ENCODE results near the gene C2.
"Not testable (repeated sequence)": the region's sequence is repeated elsewhere in the genome, so short reads cannot be mapped to it uniquely, and the experiment has no call there.

The C2 gene

DNA sequence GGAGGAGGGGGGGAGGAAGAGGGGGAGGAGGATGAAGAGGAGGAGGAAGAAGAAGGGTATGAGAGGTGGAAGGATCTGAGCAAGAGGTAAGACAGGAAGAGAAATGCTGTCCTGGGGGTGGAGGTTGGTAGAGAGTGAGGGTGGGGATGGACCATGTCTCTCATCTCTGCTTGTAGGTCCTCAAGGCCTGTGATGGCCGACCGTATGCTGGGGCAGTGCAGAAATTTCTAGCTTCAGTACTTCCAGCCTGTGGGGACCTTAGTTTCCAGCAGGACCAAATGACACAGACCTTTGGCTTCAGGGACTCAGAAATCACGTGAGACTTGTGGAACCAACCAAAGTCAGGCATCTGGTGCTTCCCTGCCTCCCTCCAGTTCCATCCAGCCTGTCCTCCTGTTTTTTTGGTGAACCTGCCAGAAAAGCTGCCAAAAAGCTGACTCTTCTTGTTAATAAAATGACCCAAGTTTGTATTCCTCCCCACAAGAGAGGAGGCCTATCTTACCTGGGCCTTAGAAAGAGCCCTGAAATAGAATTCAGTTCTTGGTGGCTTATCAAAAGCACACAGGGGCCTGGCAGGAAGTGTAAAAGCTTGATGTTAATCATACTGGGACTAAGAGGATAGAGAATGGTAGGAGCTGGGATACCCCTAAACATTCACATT is 51.9 kb downstream of the C2 start:
- no peak for DNase-seq (ENCODE audit: low spot score)

DNA sequence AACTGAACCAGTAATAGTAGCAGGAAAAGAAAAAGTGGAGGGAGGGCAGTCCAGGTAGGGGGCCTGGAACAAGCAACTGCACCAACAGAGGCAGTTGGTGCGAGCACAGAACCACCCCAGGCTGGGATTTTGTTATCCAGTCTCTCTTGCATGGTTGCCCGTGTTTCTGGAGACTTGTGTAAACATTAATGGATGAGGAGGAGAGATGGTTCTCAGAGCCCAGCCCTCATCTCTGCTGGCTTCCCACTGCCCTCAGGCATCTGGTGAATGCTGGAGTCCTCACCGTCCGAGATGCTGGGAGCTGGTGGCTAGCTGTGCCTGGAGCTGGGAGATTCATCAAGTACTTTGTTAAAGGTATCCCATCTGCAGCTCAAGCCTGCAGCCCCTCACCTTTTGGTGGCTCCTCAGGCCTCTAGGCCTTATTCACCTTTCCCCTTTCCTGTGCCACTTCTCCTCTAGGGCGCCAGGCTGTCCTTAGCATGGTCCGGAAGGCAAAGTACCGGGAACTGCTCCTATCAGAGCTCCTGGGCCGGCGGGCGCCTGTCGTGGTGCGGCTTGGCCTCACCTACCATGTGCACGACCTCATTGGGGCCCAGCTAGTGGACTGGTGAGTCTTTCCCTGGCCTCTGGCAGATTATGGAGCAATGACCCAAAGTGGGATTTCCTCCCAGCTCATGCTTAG is 52.8 kb downstream of the C2 start:
- not testable (repeated sequence) for DNase-seq (ENCODE audit: low spot score)

DNA sequence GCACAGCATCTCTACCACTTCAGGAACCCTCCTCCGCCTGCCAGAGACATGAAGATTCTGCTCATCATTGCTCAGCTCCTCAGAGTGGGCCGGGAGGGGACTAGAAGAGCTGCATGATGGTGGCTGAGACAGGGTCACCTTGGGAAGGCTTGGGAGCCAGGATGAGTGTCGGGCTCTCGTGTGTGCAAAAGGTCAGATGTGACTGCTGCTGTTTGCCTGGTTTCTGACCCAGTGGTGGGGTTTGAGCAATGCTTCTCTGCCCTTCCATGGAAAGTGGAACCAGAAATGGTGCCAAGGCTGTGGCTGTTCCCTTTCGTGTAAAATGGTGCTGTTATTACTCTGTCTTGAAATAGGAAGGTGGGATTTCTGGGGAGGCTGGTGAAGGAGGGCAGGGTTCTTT is 53.5 kb downstream of the C2 start:
- not testable (repeated sequence) for DNase-seq (ENCODE audit: low spot score)

DNA sequence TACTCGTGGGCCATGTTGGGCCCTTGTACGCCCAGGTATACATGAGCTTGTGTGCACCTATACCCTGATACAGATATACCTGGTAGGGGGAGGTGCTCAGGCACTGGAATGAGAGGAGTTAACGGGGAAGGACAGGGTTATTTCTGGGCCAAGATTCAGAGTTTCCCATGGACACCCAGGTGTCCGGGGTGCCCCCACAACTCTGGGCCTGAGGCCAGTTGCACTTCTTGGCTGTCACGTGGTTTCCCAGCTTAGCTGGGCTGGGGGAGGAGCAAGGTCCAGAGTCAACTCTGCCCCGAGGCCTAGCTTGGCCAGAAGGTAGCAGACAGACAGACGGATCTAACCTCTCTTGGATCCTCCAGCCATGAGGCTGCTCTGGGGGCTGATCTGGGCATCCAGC is 54.2 kb downstream of the C2 start, which contains the start of gene C4A:
Gene C4A (plus strand): TSS at position 314 of the 400 bp plus-strand sequence. CDS start 51 bp downstream, at position 365.
- not testable (repeated sequence) for DNase-seq (ENCODE audit: low spot score)

DNA sequence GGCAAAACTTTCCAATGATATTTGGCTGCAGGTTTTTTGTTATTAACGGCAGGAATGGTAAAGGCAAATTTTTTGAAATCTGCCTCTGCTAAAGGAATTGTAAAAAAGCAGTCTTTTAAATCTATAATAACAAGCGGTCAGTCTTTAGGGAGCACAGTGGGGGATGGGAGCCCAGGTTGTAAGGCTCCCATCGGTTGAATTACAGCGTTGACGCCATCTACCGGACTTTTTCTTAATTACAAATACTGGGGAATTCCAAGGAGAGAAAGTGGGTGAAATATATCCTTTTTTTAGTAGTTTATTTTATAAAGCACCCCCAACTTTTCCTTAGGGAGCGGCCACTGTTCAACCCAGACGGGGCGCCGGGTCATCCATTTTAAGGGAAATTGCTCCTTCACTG is 61.8 kb downstream of the C2 start:
- not testable (repeated sequence) for DNase-seq (ENCODE audit: low spot score)

DNA sequence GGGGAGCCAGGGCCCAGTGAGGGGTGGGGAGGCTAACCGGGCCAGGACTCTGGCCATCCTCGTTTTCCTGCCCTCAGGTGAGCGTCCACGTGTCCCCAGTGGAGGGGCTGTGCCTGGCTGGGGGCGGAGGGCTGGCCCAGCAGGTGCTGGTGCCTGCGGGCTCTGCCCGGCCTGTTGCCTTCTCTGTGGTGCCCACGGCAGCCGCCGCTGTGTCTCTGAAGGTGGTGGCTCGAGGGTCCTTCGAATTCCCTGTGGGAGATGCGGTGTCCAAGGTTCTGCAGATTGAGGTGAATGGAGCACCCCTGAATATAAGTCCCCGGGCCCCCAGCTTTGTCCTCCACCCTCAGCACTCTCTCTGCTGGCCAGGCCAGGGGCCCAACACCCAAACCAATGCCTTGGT is 66.9 kb downstream of the C2 start:
- DNase-seq (ENCODE audit: low spot score), result not testable (repeated sequence)

Data from AG20443 (cell line).